ENCODE data around the gene MYLK.
A peak's percentile ranks its signal among the peaks of the same experiment; 100 is the strongest.

The MYLK gene

GRCh38 chr3:123768480-123769355 is 115.4 kb downstream of the MYLK start:
- no peak for DNase-seq (ENCODE audit: low read depth)

- DNase-seq (ENCODE audit: low read depth): no peak
Observed at GRCh38 chr3:123767564-123768292, 116.4 kb downstream of the MYLK start.

GRCh38 chr3:123767009-123767372 is 117.1 kb downstream of the MYLK start:
- no peak for DNase-seq (ENCODE audit: low read depth)

GRCh38 chr3:123766193-123767008 is 117.7 kb downstream of the MYLK start:
- no peak for DNase-seq (ENCODE audit: low read depth)

DNA sequence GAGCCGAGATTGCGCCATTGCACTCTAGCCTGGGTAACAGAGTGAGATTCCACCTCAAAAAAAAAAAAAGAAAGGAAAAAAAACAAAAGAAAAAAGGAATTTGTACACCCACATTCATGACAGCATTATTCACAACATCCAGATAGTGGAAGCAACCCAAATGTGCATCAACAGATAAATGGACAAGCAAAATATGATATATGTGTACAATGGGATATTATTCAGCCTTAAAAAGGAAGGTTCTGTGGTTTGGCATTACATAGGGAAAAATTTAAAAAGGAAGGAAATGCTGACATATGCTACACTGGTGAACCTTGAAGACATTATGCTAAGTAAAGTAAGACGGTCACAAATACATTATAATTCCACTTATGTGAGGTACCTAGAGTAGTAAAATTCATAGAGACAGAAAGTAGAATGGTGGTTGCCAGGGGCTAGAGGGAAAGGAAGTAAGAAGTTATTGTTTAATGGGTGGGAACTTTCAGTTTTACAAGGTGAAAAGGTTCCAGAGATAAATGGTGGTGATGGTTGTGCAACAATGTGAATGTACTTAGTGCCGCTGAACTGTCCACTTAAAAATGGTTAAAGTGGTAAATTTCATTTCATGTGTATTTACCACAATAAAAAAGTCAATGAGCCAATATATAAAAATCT is 118.5 kb downstream of the MYLK start:
- no peak for DNase-seq (ENCODE audit: low read depth)

GRCh38 chr3:123764647-123765046 is 119.5 kb downstream of the MYLK start:
- no peak for DNase-seq (ENCODE audit: low read depth)

DNA sequence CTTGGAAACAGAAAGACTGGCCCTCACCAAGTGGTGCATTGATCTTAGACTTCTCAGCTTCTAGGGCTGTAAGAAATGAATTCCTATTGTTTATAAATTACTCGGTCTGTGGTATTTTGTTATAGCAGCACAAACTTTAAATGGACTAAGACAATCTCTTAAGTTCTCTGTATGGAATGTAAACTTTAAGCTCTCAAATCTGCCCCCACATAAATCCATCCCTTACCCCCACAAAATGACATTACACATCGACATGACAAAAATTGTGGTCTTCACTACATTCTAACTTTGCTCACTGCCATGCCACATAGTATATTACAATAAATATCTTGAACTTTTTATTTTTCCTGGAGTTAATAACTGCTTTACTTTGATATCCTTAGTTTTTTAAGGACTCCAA is 121.3 kb downstream of the MYLK start:
- DNase-seq (ENCODE audit: low read depth): no peak

- no peak for DNase-seq (ENCODE audit: low read depth)
Observed at GRCh38 chr3:123760817-123761216, 123.3 kb downstream of the MYLK start.

DNA sequence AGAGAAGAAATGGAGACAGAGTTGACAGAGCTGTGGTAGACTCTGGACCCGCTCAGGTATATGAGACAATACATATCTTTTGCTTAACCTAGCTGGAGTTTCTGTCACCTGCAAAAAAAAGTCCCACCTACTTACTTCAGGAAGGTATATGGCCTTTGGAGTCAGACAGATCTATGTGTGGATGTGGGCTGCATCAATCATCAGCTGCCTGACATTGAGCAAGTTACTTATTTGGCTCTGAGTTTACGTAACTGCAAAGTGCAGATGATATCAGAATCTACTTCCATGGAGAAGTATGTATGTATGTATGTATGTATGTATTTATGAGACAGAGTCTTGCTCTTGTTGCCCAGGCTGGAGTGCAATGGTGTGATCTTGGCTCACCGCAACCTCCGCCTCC is 124.3 kb downstream of the MYLK start:
- no peak for DNase-seq (ENCODE audit: low read depth)

DNA sequence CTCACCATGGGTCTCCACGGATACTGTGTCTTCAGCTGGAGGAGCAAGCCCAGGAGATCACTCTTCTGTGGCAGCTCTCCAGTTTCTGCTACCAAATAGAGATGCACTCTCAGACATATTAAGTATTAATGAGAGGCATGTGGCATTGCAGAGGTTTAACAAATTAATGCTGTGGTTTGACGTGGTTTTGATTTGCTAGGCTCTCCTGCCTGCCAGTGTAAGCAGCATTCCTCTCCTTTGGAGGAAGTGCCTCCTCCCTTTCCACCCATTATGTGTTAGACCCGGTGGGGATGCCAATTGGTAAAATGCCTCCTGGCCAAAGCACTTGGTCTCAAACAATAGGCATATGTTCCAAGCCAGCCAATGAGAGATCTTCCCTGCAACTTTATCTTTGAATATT is 124.8 kb downstream of the MYLK start:
- DNase-seq (ENCODE audit: low read depth): no peak

GRCh38 chr3:123758081-123758564 is 126.0 kb downstream of the MYLK start:
- DNase-seq (ENCODE audit: low read depth): peak; percentile 82

GRCh38 chr3:123757281-123757940 is 126.7 kb downstream of the MYLK start:
- DNase-seq (ENCODE audit: low read depth): no peak

DNA sequence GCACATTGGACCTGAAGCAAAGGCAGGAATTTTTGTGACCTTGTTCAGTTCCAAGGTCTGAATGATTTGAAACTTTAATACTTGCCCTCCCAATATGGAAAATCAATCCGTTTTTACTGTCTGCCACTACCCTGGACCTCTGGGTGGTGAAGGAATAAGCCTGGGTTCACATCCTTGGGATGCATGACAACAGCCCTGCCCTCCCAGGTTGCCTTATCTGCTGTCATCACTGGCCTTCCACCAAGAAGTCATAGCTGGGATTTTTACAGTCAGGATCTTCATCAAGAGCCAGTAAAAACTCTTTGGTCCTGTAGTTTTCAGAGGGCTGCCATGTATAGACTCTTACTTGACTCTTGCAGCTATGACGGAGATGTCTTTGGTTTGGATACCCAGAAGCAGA is 128.6 kb downstream of the MYLK start:
- no peak for DNase-seq (ENCODE audit: low read depth)

GRCh38 chr3:123755085-123755484 is 129.0 kb downstream of the MYLK start:
- no peak for DNase-seq (ENCODE audit: low read depth)

- DNase-seq (ENCODE audit: low read depth): no peak
Observed at GRCh38 chr3:123753286-123753685, 130.8 kb downstream of the MYLK start.

DNA sequence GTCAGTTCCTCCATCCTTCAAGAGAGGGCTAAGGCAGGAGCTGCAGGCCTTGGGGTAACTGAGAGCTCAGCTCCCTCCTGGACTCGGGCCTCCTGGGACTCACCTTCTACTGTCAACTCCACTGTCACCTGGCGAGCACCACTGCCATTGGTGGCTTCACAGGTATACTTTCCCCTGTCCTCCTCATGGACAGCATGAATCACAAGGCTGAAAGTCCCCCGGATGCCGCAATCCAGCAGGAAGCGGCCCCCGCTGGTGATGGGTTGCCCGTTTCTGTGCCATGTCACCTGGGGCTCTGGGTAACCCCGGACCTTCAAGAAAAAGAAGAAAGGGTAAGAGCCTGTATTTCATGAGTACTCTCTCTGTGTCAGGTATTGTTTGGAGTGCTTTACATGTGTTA is 131.9 kb downstream of the MYLK start:
- no peak for DNase-seq (ENCODE audit: low read depth)

- DNase-seq (ENCODE audit: low read depth): peak; percentile 25
Observed at GRCh38 chr3:123751433-123751832, 132.7 kb downstream of the MYLK start.

DNA sequence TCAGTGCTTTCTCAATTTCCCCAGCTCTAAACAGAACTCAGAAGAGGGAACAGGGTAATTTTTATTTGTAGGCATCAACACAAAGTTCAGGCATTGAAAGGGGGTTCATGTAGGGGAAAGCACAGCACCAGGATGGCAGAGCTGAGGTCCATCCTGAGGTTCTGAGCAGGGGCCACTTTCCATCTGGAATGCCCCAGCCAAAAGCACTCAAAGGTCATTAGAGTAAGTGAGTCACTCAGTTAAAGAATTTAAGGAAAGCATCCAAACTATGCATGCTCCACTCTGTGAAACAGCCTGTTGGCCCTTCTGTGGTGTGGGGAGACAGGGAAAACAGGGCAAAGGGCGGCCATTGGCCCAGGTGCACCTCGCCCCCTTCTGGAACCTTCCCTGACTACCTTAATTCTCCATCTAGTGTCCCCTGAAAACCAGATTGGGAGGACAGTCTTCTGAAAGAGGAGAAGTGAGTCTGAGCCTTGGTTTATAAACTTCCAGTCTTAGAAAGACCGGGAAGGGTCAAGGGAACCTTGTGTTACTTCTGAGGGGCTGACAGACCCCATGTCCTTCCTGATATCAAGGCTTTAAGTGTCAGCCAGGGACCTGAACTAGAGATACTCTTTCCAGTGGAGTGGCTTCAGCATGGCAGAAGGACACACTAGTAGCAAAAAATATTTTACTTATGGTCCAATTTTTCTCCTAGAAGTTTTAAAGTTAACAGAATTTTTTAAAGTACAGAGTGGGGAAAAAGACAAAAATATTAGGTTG is 133.3 kb downstream of the MYLK start:
- DNase-seq (ENCODE audit: low read depth): peak; percentile 92

GRCh38 chr3:123750209-123750608 is 133.9 kb downstream of the MYLK start:
- DNase-seq (ENCODE audit: low read depth): no peak

GRCh38 chr3:123749711-123750110 is 134.4 kb downstream of the MYLK start:
- peak; percentile 90 for DNase-seq (ENCODE audit: low read depth)

Data from HS-5 (cell line).